Uterus (tissue), 2 donors: ENCODE measurements around the gene IGF2BP2.

Experiments used
- CTCF ChIP-seq, 4 experiments: fragments of 200-600 bp in 2 of 4; fragments of 450-650 bp in 2 of 4; sonication (generic) in 2 of 4; IDR thresholded peaks; one replicate each; pipeline ENCODE4 v1.5.1; 2016 to 2019; ENCODE audit warnings: antibody characterized with exemption in 4 of 4, mild to moderate bottlenecking in 2 of 4, moderate library complexity in 1 of 4
- POLR2A ChIP-seq, 2 donors: fragments of 450-650 bp; IDR thresholded peaks; one replicate each; pipeline ENCODE4 v1.6.1; 2016; ENCODE audit warnings: antibody characterized with exemption in 2 of 2, mild to moderate bottlenecking in 1 of 2, moderate library complexity in 1 of 2

- TF ChIP-seq CTCF (IDR thresholded peaks at IDR 0.05) (no peak), POLR2A (IDR thresholded peaks at IDR 0.05) (no peak)
Measured at GRCh38 chr3:185647134-185647879, 177.5 kb downstream of the IGF2BP2 start.
